ENCODE measurements around the gene AP2B1.
"Not testable (repeated sequence)": the region's sequence is repeated elsewhere in the genome, so short reads cannot be mapped to it uniquely, and the experiment has no call there.

AP2B1 gene

DNA sequence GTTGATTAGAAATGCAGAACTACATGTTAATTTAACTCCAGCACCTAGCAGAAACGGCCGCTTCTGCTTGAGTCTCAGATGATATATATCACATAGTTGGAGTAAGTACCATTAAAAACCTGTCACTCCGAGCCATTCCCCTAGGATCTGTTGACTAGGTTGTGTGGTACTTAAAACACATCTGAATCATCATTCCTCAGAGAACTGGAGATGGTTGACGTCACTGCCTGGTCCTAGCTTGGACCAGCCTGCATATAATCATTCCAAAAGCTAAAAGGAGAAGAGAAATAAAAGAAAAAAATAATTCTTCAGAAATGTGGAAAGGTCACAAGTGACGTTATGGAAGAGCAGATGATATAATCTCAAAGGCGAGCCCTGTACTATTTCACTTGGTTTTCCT is 113.0 kb downstream of the AP2B1 start:
- no peak for DNase-seq (ENCODE audit: low read depth)

DNA sequence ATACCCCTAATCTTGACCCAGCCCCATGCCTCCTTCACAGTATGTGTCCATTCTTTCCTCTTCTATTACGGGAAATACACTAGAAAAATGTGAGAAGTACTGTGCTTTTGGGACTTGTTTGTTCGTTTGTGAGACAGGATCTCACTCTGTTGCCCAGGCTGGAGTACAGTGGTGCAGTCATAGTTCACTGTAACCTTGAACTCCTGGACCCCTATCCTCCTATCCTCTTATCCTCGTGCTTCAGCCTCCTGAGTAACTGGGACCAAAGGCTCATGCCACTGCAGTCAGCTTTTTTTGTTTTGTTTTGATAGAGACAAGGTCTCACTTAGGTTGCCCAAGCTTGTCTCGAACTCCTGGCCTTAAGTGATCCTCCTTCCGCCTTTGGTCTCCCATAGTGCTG is 114.4 kb downstream of the AP2B1 start:
- DNase-seq (ENCODE audit: low read depth): no peak

DNA sequence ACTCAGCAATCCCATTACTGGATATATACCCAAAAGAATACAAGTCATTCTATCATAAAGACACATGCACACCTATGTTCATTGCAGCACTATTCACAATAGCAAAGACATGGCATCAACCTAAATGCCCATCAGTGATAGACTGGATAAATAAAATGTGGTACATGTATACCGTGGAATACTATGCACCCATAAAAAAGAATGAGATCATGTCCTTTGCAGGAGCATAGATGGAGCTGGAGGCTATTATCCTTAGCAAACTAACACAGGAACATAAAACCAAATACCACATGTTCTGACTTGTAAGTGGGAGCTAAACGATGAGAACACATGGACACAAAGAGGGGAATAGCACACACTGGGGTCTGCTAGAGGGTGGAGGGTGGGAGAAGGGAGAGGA is 116.2 kb downstream of the AP2B1 start:
- DNase-seq (ENCODE audit: low read depth): not testable (repeated sequence)

DNA sequence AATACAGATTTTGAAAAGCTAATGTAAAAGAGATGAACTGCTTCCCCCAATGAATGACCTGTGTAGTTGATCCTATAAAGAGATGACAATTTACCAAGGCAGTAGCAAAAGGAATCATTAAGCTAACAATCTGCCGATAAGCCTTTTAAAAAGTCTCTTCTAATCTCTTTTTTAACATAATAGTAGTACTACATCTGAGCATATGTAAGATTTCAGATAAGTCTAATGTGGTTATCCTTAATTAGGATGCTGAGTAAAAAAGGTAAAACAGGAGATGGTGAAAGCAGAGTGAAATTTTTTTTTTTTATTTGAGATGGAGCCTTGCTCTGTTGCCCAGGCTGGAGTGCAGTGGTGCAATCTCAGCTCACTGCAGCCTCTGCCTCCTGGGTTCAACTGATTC is 118.1 kb downstream of the AP2B1 start:
- DNase-seq (ENCODE audit: low read depth): no peak

DNA sequence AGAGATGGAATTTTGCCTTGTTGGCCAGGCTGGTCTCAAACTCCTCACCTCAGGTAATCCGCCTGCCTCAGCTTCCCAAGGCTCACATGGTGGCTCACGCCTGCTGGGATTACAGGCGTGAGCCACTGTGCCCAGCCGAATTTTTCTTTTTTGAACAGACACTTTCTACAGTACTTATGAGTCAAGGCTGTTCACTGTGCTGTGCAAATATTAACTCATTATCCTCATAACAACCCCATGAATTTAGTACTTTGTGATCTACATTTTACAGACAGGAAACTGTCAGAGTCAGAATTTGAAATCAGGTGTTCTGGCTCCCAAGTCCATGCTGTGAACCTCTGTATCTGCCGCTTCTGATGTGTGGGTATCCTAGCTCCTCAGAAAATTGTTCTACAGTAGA is 118.6 kb downstream of the AP2B1 start:
- DNase-seq (ENCODE audit: low read depth): no peak

DNA sequence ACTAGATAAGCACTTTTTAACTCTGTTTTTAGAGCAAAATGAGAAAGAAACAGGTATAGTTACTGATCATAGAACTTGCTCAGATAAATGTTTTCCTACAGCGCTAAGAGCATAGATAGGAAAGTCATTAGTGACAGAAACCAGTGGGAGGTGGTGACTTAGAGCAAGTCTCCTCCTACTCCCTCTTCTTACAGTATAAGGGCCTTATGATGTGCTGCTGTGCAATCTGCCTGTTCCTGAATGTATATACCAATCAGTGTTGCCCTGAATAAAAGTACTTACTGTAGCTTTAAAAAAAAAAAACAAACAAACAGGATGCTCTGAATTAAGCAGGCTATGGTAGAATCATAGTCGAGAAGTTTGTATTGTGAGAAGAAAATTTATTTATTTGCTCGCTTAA is 121.0 kb downstream of the AP2B1 start:
- no peak for DNase-seq (ENCODE audit: low read depth)

DNA sequence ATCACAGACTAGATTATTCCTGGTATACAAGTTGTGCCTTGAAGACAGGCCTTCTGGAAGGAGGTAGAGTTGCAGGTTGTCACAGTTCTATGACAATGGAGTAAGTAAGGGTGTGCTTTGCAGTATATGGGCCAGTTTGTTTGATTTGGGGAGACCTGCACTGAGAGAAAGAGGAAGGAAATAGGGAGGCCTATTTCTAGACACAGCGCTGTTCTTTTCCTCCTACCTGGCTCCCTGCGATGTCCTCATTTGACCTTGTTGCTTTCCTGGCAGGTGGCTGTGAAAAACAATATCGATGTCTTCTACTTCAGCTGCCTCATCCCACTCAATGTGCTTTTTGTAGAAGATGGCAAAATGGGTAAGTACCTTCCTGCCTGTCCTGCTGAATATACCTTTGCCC is 121.8 kb downstream of the AP2B1 start:
- DNase-seq (ENCODE audit: low read depth): no peak

DNA sequence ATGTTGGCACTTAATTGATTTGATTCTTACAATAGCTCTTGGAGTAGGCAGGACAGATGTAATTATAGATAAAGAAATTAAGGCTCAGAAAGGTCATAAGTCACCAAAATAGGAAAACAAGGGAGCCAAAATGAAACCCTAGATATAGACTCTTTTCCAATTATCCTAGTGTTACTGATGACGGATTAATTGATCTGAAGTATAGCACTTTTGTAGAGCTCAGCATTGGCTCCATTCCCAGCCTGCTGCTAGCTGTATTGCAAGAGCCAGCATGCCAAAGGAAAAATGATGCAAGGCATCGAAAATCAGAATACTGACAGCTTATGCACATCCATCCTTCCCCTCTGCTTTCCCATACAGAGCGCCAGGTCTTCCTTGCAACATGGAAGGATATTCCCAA is 122.8 kb downstream of the AP2B1 start:
- no peak for DNase-seq (ENCODE audit: low read depth)

DNA sequence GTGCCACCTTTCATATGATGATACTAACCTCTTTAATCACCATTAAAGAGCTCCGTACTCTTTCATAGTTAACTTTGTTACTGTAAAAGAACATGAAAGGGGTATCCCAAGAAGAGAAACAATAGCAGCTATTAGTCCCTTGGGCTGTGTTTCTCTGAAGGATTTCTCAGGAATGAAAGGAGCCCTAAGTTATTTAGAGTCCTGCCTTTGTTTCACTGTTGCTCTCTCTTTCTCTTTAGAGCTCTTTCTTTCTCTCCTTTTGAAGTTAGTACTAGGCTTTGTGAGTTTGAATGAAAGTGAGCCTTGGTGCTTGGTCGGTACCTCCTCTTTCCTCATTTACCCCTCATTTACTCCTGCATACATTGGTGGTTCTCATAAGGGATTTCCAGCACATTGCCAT is 123.8 kb downstream of the AP2B1 start:
- DNase-seq (ENCODE audit: low read depth): no peak

DNA sequence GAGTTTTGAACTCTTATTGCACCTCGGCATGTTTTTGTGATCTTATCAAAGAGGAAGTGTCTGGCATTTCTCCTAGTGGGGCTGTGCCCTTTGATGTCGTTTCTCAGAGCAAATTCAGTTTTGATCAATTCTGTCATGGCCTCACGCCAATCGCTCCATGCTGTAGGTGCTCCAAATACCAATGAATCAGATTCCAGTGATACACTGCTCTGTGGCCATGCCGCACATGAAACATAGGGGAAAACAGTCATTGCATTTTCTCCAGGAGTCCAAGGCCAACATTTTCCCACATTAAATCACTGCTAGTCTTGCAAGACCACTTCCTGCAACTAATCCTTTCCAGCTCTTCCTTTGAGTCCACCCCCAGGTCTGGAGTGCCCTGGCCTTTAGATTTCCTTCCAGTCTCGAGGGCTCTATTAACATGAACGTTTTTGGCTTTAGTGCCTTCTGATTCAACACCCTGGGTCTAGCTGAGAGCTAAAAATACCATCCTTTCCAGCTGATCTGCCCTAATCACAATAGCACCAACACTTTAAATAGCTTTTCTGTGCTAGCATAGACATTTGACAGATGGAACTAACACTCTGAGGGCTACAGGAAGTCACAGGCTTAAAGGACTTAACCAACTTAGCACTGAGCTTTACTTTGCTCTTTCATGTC is 126.1 kb downstream of the AP2B1 start:
- peak; percentile 84 for DNase-seq (ENCODE audit: low read depth)

DNA sequence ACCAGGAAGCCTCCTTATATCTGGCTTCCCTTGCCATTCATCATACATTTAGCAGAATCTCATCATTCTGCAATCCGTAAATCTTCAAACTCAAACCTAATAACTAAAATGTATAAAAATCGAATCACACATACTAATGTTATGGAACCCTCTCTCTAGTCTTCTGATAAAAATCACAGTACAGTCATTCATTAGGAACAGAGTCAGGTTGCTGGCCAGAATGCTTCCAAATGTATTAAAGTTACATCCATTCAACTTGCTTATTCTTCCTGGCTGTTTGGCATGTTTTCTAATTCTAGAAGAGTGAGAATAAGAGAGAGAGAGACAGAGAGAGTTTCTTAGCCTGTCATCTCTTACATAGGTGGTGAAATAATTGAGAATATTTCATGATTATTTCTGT is 127.9 kb downstream of the AP2B1 start:
- no peak for DNase-seq (ENCODE audit: low read depth)

DNA sequence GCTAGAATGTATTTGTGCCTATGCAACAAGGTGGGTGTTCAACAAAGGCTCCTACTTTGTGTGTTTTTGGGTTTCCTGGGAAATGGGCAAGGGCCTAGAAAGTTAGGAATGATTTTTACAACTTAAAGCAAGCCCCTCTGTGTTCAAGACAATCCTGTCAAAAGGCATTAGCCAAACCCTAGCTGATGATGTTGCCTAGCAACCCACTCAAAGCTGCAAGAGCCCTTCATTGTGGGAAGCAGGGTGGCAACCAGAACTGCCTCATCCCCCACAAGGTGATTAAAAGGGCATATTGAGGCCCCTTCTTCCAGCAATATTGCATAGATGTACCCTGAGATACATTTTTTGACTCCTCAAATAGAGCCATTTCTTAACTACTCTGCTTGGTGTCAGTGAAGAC is 128.3 kb downstream of the AP2B1 start:
- DNase-seq (ENCODE audit: low read depth): no peak

DNA sequence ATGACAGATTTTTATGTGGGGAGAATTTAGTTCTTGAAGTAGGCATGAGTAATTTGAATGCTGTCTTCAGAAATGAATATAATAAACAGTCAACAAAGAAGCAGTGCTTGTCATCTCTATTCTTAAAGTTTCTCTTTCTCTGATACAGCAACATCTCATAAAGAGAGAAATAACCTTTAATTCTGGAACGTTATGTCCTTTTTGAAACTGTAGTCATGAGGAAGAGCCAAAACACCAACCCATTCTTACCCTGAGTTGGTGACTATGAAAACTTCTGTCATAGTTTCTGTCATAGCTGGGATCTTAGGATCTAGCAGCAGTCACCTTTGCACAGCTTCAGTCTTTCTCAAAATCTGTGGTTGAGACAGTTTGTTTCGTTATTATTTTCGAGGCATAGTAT is 129.1 kb downstream of the AP2B1 start:
- no peak for DNase-seq (ENCODE audit: low read depth)

DNA sequence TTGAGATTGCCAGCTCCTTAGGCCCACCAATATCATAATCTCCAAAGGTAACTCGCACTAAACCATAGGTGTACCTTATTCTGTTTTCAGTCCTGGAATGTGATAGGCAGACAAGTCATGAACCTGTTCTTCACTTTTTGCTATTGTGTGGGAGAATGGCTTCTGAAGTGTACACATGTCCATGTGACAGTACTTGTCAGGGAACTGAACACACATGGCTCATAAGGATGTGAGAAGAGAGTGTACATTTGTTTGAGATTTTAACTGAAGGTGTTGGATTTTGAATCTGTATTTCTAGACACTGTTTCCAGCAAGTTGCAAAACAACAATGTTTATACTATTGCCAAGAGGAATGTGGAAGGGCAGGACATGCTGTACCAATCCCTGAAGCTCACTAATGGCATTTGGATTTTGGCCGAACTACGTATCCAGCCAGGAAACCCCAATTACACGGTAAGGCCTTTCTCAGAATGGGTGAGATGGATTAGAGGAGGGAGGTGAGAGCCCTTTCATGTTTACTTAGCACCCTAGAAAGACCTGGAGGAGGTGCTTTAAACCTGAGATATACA is 129.9 kb downstream of the AP2B1 start:
- DNase-seq (ENCODE audit: low read depth): no peak

DNA sequence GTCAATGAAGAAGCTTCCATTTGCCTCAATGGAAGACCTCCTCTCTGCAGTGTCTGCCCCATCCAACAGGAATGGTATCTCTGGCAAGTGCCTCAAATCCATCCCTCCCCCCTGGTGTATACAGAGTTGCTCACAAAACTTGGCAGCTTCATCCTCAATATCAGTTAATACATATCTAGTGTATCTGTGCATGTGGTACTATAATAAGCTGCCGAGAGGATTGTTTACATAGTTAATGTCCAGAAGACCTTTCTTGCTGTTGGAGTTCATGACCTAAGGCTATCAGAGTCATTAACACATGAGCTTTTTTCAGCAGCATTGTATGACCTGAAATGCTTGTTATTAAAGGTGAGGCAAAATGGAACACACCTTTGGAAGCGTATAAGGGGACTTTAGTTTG is 130.4 kb downstream of the AP2B1 start:
- no peak for DNase-seq (ENCODE audit: low read depth)

DNA sequence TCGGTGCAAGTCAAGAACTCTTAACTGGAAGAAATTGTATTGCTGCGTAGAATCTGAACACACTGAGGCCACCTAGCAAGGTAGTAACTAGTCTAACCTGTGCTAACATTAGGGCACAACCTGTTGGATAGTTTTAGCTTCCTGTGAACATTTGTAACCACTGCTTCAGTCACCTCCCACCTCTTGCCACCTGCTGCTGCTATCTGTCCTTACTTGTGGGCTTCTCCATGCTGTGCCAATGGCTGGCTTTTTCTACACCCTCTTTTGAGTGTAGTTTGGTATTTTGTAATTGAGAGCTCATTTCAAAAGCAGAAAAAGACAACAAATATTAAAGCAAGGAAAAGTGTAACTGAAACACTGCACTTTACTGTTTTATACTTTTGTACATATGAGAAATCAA is 136.6 kb downstream of the AP2B1 start:
- no peak for DNase-seq (ENCODE audit: low read depth)

DNA sequence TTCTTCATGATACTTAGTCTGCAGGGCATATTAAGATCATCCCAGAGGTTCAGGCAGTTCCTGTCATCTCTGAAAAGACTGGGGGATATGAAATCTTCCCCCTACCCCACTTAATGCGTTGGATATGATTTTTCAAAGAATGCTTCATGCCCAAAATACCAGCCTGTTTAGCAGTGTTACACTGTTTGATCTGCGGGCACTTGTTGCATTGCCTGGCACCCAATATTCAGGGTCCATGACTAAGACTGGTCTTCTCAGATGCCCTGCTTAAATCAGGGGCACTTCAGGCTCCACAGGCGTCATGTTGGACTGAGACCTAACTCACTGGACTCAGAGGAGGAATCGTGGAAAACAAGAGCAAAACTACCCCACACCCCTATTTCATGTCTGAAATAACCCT is 137.9 kb downstream of the AP2B1 start:
- no peak for DNase-seq (ENCODE audit: low read depth)

DNA sequence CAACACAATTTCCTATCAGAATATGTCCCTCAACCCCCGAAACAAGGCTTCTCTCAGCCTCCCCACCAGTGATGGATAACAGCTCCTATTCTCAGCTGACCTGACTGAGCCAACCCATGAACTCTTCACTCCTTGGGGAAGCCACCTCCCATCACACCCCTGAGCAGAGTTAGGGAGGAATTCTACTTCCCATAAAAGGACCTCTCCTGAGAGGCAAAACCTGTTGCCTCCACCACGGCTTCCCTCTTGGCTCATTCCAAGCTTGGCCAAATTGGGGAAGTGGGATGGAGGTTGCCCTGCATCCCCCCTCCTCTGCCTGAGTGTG is 138.6 kb downstream of the AP2B1 start:
- DNase-seq (ENCODE audit: low read depth): no peak

DNA sequence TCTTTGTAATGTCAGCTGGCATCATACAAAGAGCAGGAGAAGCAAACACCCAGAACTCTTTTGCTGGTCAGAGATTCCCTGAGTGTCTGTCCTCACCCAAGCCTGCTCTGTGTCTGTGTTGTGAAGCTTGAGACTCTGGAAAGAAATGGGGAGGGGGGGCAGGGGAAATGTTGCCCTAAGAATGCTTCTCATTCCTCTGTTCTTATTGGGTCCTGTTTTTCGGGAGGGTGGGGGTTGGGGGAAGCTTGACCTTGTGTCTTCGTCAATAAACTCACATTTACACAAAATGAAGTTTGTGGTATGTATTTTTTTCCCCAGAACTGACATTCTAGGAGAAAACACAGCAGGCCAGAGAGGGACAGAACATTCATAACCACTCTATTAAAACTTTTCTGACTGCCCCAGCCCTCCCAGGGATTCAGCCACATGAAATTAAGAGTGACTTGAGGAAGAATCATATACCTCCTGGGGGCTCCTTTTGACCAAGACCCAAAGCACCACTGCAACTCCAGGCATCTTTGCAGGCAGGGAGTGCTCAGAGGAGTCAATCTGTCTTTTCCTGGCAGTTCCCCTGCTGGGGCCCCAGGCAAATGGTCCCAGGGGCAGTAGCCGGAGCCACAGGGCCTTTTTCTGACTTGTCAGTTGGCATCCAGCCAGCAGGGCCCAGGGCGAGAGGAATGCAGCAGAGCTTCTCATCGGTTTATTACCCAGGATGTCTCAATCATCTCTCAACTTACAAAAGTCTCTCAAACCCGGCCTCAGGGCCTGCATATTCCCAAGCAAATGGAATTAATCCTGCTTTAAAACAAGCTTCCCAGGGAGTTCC is 139.2 kb downstream of the AP2B1 start:
- DNase-seq (ENCODE audit: low read depth): peak; percentile 48

DNA sequence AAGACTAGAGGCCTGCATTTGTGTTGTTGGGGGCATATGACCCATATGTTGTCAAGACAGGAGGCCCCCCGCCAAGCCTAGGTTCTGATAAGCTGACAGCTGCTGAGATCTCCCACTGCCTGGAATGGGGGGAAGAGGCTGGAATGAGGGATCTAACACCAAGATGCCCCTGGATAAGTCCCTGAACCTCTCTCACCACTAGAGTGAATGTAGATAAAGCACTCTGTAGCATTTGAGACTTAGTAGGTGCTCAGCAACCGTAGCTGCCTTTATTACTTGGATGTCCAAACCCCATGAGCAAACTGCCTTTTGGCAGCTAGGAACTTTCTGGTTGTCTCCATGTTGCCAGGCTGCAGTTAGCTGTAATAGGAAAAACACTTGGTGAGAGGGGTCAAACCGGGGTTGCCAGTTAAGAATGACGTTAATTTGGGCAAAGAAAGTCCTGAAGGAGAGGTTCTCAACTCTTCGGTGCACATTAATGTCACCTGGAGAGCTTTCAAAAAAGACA is 139.9 kb downstream of the AP2B1 start:
- no peak for DNase-seq (ENCODE audit: low read depth)

DNA sequence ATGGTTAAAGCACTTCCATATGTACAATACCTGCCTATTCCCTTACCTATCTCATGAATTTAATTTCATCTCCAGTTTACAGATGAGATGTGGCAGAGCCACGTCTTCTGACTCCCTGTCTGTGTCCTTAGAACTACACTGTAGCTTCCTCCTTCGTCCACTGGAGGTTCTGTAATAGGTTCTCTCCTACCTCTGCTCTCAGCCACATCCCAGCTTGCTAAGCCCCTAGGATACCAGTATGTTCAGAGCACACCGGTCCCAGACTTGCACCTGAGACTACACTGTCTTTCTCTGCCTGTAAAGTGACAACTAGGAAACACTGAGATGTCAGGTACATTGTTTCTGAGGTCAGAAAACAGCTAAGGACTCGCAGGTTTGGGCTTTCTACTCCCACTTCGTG is 140.5 kb downstream of the AP2B1 start:
- no peak for DNase-seq (ENCODE audit: low read depth)

DNA sequence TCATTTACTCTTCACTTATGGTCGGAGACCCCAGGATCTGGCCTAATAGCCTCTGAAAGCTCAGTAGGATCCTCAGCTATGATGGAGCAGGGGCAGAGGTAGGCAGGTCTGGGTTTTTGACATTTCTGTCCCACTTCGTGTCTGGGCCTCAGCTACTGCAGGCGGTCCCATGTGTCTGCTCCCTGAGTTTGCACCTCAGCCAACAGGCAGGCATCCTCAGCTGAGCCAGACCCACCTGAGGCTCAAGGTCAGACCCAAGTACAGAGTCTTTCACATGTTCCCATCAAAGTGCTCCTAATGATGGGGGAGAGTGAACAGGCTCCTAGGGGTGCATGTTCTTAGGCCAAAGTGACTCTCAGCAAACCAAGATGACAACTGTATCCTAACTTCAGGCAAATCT is 141.4 kb downstream of the AP2B1 start:
- DNase-seq (ENCODE audit: low read depth): no peak

DNA sequence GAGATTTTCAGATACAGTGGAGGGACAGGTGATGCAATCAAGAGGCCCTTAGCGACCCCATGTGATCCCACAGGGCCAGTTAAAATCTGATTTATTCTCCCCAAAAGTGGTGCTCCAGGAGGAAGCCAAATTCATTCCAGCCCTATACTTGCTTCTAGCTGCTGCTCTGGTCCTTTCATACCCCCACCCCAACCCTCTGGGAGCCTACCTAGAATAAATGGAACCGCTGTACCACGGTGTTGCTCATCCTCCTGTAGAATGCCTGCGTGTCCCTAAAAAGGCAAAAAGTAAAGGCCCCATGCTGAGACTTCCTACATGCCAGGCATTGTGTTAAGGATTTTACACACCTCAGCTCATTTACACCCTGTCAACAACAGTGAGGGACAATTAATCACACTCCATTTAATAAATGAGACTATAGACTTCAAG is 142.3 kb downstream of the AP2B1 start:
- no peak for DNase-seq (ENCODE audit: low read depth)
